AG09309 (cell line): ENCODE data around the gene PINK1.
A peak's percentile ranks its signal among the peaks of the same experiment; 100 is the strongest.

Experiments used
- DNase-seq: peaks from one replicate; pipeline ENCODE4 v3.0.0-alpha.2; 2010; ENCODE audit warnings: low read depth
- H3K4me3 ChIP-seq: 2 replicates; pipeline ENCODE4 v1.5.1; 2011; ENCODE audit warnings: mild to moderate bottlenecking, low read depth, low read length, moderate library complexity; ENCODE audit not compliant: control insufficient read depth
- TF ChIP-seq, protein P1 (sequence below): IDR thresholded peaks from 2 replicates; pipeline ENCODE4 v1.5.1; 2011; ENCODE audit warnings: mild to moderate bottlenecking, low read depth, low read length, inconsistent platforms; ENCODE audit not compliant: insufficient read depth, control insufficient read depth; ENCODE audit errors: missing control alignments

The PINK1 gene

DNA sequence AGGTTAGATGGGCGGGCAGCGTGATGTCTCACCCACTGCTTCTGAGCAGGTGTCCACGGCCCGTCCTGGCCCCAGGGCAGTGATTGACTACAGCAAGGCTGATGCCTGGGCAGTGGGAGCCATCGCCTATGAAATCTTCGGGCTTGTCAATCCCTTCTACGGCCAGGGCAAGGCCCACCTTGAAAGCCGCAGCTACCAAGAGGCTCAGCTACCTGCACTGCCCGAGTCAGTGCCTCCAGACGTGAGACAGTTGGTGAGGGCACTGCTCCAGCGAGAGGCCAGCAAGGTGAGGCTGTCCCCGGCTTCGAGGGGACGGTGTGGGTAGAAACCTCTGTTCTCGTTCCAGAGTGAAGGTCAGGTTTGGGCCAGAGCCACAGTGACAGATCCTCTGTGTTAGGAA, 15.7 kb downstream of the PINK1 start:
- H3K4me3 ChIP-seq, result no peak overlapping the region
- TF ChIP-seq, protein P1, sequence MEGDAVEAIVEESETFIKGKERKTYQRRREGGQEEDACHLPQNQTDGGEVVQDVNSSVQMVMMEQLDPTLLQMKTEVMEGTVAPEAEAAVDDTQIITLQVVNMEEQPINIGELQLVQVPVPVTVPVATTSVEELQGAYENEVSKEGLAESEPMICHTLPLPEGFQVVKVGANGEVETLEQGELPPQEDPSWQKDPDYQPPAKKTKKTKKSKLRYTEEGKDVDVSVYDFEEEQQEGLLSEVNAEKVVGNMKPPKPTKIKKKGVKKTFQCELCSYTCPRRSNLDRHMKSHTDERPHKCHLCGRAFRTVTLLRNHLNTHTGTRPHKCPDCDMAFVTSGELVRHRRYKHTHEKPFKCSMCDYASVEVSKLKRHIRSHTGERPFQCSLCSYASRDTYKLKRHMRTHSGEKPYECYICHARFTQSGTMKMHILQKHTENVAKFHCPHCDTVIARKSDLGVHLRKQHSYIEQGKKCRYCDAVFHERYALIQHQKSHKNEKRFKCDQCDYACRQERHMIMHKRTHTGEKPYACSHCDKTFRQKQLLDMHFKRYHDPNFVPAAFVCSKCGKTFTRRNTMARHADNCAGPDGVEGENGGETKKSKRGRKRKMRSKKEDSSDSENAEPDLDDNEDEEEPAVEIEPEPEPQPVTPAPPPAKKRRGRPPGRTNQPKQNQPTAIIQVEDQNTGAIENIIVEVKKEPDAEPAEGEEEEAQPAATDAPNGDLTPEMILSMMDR, result no peak
- no peak for DNase-seq

DNA sequence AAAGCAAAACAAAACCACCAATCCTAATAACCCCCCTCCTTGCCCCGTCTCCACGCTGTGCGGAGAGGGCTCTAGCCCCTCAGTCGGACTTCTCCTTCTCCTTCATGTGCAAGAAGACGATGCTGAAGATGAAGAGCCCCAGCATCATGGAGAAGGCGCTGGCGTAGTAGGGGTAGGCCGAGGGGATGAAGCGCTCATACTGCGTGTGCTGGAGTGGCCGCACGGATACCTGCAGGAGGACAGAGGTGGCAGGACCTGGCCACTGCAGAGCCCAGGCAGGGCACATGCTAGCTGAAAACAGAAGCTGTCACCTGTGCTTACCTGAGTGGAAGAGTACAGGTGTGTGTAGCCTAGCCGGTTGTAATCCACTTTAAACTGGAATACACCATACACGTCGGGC, 19.0 kb downstream of the PINK1 start:
- no peak overlapping the region for H3K4me3 ChIP-seq
- TF ChIP-seq, protein P1, result no peak
- no peak for DNase-seq

DNA sequence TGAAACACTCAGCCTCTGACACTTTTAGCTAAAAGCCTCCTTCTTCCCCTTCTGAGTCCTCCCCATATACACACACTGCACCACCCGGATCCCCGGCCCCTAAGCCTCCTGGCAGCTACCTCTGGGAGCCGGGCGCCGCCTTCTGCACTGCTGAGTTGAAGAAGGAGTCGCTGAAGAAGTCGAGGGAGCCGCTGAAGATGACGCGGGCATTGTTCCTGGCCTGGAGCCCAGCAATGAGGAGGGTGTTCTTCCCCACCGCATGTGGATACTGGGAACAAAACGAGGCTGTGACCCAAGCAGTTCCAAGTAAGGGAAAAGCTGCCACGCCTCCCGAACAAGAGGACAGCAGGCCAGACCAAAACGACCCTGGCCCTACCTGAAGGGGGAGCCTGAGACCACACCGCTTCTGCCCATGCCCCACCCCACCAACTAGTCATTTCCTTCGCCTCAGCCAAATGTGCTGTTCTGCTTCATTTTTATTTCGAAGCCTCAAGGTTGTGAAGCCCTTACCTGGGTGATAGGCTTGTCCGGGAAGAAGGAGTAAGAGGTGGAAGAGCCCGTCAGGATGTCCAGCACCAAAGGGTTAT, 20.9 kb downstream of the PINK1 start:
- H3K4me3 ChIP-seq, result no peak overlapping the region
- DNase-seq, result no peak
- TF ChIP-seq, protein P1, result no peak

DNA sequence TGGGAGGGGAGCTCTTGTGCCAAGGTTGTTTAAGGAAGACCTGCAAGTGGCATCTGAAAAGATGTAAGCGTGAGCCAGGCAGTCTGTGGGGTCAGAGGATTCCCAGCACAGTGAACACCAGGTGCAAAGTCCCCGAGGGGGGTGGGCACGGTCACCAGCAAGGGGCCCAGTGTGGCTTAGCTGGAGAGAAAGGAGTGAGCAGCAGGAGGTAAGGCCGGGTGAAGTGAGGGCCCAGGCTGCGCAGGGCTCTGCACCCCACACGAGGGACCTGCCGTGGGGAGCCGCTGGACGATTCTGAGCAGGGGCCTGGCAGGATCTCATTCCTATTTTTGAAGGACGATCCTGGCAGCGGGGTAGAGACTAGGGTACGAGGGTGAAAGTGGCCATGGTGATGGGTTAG, 23.8 kb downstream of the PINK1 start:
- TF ChIP-seq, protein P1, result no peak
- H3K4me3 ChIP-seq, result no peak overlapping the region
- DNase-seq, result no peak

DNA sequence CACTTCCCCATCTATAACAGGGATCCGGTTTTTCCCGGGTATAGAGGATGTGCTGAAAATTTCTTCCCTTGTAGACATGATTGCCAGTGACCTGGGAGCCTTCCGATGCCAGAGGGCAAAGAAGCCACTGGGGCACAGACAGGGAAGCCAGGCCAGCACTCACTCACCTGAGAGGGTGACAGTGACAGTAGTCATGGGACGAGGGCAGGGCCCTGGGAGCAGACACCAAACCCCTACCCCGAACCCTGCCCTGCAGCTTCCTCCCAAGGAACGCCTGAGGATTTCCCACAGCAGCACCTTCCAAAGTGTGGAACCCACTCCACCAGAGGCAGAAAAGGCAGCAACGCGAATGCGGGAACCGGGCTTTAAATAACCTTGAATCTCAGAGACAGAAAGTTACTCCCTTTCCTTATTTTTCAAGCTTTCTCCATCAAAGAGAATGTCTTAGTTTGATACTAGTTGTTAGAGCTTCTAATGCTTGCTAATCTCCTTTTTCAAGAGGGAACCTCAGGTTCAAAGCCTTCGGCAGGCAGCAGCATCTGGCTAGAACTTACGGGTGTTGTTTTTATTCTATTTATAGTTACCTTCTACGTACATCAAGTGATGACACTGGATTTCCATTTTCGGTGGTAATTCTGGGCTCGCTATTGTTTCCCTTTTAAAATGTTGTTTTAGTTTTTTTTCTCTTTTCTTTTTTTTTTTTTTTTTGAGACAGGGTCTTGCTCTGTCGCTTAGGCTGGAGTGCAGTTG, 25.1 kb downstream of the PINK1 start:
- H3K4me3 ChIP-seq, result no peak overlapping the region
- TF ChIP-seq, protein P1, result no peak
- DNase-seq, result no peak

DNA sequence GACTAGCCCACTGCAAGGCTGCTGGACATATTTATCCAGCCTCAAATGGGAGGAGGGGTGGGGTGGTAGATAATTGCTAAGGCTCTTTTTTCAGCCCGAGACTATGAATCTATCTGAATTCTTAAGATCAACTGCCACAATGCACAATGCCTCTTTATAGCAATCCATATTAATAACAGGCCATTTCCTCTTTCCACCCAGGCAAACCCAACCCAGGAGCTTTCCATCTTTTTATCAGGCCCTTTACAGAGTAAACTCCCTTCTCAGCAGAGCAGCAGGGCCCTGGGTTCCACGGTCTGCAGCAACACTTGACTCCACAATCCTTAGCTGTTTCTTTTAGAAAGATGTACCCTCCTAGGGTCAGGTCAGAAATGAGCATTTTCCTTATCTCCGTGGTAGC, 27.1 kb downstream of the PINK1 start:
- no peak for DNase-seq
- TF ChIP-seq, protein P1, result no peak
- H3K4me3 ChIP-seq, result peak overlapping the region; percentile 91
